Calu3 (cell line): Measurements from ENCODE around the gene RPL13A. TPM values are rescaled to one million over a fixed set of nuclear protein-coding genes. Genes with fewer than 3 reads are reported as not detected.

Experiments used
- BruUV-seq: library from RNA; stranded (reverse); fragments of 400-500 nt; replicated peaks from 2 replicates; lab custom pipeline; 2021; lab: Mats Ljungman, UMichigan
- CTCF ChIA-PET: fragments of 300-600 bp; sonication (Branson Sonifier 250); formaldehyde crosslinking; loops from one replicate; lab custom pipeline; 2022; ENCODE audit warnings: antibody characterized with exemption; lab: Charles Lee
- DNase-seq: peaks from one replicate; pipeline ENCODE4 v3.0.0; 2022
- H3K27ac Mint-ChIP-seq: one replicate; pipeline ENCODE4 v1.8.0; 2022; ENCODE audit warnings: mixed read lengths; ENCODE audit not compliant: unreplicated experiment
- H3K27me3 Mint-ChIP-seq: one replicate; pipeline ENCODE4 v1.8.0; 2022; ENCODE audit warnings: mixed read lengths; ENCODE audit not compliant: unreplicated experiment
- H3K36me3 Mint-ChIP-seq: one replicate; pipeline ENCODE4 v1.8.0; 2022; ENCODE audit warnings: mild to moderate bottlenecking, moderate library complexity, mixed read lengths; ENCODE audit not compliant: insufficient read depth, unreplicated experiment
- H3K4me1 Mint-ChIP-seq: one replicate; pipeline ENCODE4 v1.8.0; 2022; ENCODE audit warnings: mild to moderate bottlenecking, low read depth, mixed read lengths; ENCODE audit not compliant: unreplicated experiment
- H3K4me3 Mint-ChIP-seq: one replicate; pipeline ENCODE4 v1.8.0; 2022; ENCODE audit warnings: mild to moderate bottlenecking, low read depth, moderate library complexity, mixed read lengths; ENCODE audit not compliant: unreplicated experiment
- H3K9me3 Mint-ChIP-seq: one replicate; pipeline ENCODE4 v1.8.0; 2022; ENCODE audit warnings: low read depth, mixed read lengths; ENCODE audit not compliant: unreplicated experiment
- intact Hi-C: fragments of 100-400 bp; cut with micrococcal nuclease; formaldehyde crosslinking; loops from one replicate; pipeline ENCODE4 v1.10.0; 2022; ENCODE audit not compliant: unreplicated experiment
- total RNA-seq: library from RNA; stranded (reverse); gene quantifications from 2 replicates; pipeline ENCODE4 v1.2.3, GENCODE V29; 2022
- TF ChIP-seq, protein P1 (sequence below): fragments of 200-600 bp; IDR thresholded peaks from one replicate; pipeline ENCODE4 v1.8.0; 2022; ENCODE audit warnings: antibody characterized with exemption; ENCODE audit not compliant: unreplicated experiment

RPL13A gene
- total RNA-seq, 1 experiment from 2014 or later, result 1,993 TPM

- H3K27me3 Mint-ChIP-seq, result no peaks in the 10 kb centered on the region
- no peaks in the 10 kb centered on the region for H3K9me3 Mint-ChIP-seq
- TF ChIP-seq, protein P1, sequence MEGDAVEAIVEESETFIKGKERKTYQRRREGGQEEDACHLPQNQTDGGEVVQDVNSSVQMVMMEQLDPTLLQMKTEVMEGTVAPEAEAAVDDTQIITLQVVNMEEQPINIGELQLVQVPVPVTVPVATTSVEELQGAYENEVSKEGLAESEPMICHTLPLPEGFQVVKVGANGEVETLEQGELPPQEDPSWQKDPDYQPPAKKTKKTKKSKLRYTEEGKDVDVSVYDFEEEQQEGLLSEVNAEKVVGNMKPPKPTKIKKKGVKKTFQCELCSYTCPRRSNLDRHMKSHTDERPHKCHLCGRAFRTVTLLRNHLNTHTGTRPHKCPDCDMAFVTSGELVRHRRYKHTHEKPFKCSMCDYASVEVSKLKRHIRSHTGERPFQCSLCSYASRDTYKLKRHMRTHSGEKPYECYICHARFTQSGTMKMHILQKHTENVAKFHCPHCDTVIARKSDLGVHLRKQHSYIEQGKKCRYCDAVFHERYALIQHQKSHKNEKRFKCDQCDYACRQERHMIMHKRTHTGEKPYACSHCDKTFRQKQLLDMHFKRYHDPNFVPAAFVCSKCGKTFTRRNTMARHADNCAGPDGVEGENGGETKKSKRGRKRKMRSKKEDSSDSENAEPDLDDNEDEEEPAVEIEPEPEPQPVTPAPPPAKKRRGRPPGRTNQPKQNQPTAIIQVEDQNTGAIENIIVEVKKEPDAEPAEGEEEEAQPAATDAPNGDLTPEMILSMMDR, result no peak
- H3K4me3 Mint-ChIP-seq, result peak overlapping the region; percentile 96
- no peak for DNase-seq
- TSS peak; percentile 89 for BruUV-seq
- CTCF ChIA-PET, result interaction anchor here (0.6 to 1.0 kb wide), 4 partner anchors 11 to 201 kb away, joined by 3 to 6 read pairs (median 4); partner anchors contain the start of gene FLT3LG
- peak overlapping the region; percentile 99 for H3K27ac Mint-ChIP-seq
- peaks cover 14% of the 10 kb centered on the region for H3K4me1 Mint-ChIP-seq
- intact Hi-C loops, result loop anchor here (5.0 kb wide), 1 partner anchor 189 kb away; the partner anchor contains the start of genes RRAS and SCAF1
- H3K36me3 Mint-ChIP-seq, result peaks cover 53% of the 10 kb centered on the region
Measured at GRCh38 chr19:49453757-49454240, 33.6 kb upstream of the RPL13A start.

DNA sequence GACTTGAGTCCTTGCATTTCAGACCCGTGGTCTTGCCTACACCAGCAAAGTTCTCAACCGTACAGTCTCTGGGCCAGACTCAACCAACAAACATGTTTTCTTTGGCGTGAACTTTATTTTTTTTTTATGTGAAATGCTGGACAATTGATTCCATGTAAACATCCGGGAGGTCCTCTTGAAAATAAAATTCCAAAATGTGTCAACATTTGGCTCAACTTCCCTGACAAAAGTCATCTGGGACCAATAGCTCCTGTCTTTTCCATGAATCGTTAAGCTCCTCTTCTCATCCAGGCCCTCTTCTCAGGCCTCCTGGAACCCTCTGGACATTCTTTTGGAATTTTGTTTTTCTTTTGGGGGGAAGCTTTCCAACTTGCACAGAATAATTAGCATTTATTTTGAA lies 31.6 kb upstream of the RPL13A start:
- BruUV-seq, result no TSS peak
- Mint-ChIP-seq H3K27me3 (no peaks in the 10 kb centered on the region), H3K4me1 (peaks cover 3% of the 10 kb centered on the region), H3K9me3 (no peaks in the 10 kb centered on the region), H3K27ac (no peak overlapping the region), H3K36me3 (peaks cover 34% of the 10 kb centered on the region), H3K4me3 (no peak overlapping the region)
- CTCF ChIA-PET, result no interaction called here
- intact Hi-C loops, result no loop called here
- TF ChIP-seq, protein P1, result no peak
- DNase-seq, result no peak

DNA sequence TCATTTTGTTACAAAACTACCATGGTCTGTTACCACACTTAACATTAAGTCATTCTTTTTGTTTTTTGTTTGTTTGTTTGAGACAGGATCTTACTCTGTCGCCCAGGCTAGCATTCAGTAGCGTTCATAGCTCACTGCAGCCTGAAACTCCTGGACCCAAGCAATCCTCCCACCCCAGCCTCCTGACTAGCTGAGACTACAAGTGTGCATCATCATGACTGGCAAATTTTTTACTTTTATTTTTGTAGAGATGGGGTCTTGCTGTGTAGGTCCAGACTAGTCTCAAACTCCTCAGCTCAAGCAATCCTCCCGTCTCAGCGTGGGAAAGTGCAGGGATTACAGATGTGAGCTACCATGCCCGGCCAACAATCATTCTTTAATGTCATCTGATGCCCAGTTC lies 31.1 kb upstream of the RPL13A start:
- CTCF ChIA-PET, result no interaction called here
- TF ChIP-seq, protein P1, result no peak
- intact Hi-C loops, result no loop called here
- H3K36me3 Mint-ChIP-seq, result peaks cover 28% of the 10 kb centered on the region
- no peaks in the 10 kb centered on the region for H3K27me3 Mint-ChIP-seq
- no peaks in the 10 kb centered on the region for H3K9me3 Mint-ChIP-seq
- no peak overlapping the region for H3K27ac Mint-ChIP-seq
- no peak overlapping the region for H3K4me3 Mint-ChIP-seq
- no peaks in the 10 kb centered on the region for H3K4me1 Mint-ChIP-seq
- BruUV-seq, result no TSS peak
- DNase-seq, result no peak

- DNase-seq, result no peak
- no peak overlapping the region for H3K27ac Mint-ChIP-seq
Measured at GRCh38 chr19:49458567-49458903, 28.9 kb upstream of the RPL13A start.

More at GRCh38 chr19:49458567-49458903, 28.9 kb upstream of the RPL13A start:
- H3K36me3 Mint-ChIP-seq, result peaks cover 8% of the 10 kb centered on the region
- H3K27me3 Mint-ChIP-seq, result no peaks in the 10 kb centered on the region
- TF ChIP-seq, protein P1, result no peak
- no TSS peak for BruUV-seq
- no peaks in the 10 kb centered on the region for H3K4me1 Mint-ChIP-seq
- intact Hi-C loops, result no loop called here
- CTCF ChIA-PET, result no interaction called here
- no peaks in the 10 kb centered on the region for H3K9me3 Mint-ChIP-seq
- no peak overlapping the region for H3K4me3 Mint-ChIP-seq
